ENCODE data around the gene ARHGEF16.
A peak's percentile ranks its signal among the peaks of the same experiment; 100 is the strongest.

Gene ARHGEF16

GRCh38 chr1:3504151-3504821 lies 49.8 kb downstream of the ARHGEF16 start:
- DNase-seq, result no peak

- no peak for DNase-seq
Observed at GRCh38 chr1:3504822-3505153, 50.3 kb downstream of the ARHGEF16 start.

- DNase-seq, result no peak
Observed at GRCh38 chr1:3505161-3505560, 50.7 kb downstream of the ARHGEF16 start.

- no peak for DNase-seq
Observed at GRCh38 chr1:3506041-3506440, 51.6 kb downstream of the ARHGEF16 start.

- DNase-seq, result no peak
Observed at GRCh38 chr1:3506943-3507342, 52.5 kb downstream of the ARHGEF16 start.

- DNase-seq, result no peak
Observed at GRCh38 chr1:3507636-3508275, 53.3 kb downstream of the ARHGEF16 start.

GRCh38 chr1:3508757-3509415 lies 54.4 kb downstream of the ARHGEF16 start:
- no peak for DNase-seq

GRCh38 chr1:3509721-3510120 lies 55.3 kb downstream of the ARHGEF16 start:
- DNase-seq, result no peak

GRCh38 chr1:3510136-3510955 lies 55.9 kb downstream of the ARHGEF16 start:
- DNase-seq, result no peak

- no peak for DNase-seq
Observed at GRCh38 chr1:3510956-3511250, 56.4 kb downstream of the ARHGEF16 start.

GRCh38 chr1:3511306-3511705 lies 56.8 kb downstream of the ARHGEF16 start:
- no peak for DNase-seq

GRCh38 chr1:3511856-3512255 lies 57.4 kb downstream of the ARHGEF16 start:
- no peak for DNase-seq

- no peak for DNase-seq
Observed at GRCh38 chr1:3514404-3514803, 59.9 kb downstream of the ARHGEF16 start.

- no peak for DNase-seq
Observed at GRCh38 chr1:3515272-3515671, 60.8 kb downstream of the ARHGEF16 start.

GRCh38 chr1:3515774-3516480 lies 61.5 kb downstream of the ARHGEF16 start:
- no peak for DNase-seq

- no peak for DNase-seq
Observed at GRCh38 chr1:3516481-3516869, 62.0 kb downstream of the ARHGEF16 start.

- no peak for DNase-seq
Observed at GRCh38 chr1:3516911-3517675, 62.6 kb downstream of the ARHGEF16 start.

- DNase-seq, result peak; percentile 19
Observed at GRCh38 chr1:3518256-3518655, 63.8 kb downstream of the ARHGEF16 start.

- no peak for DNase-seq
Observed at GRCh38 chr1:3518756-3519155, 64.3 kb downstream of the ARHGEF16 start.

GRCh38 chr1:3519301-3519885 lies 64.9 kb downstream of the ARHGEF16 start:
- DNase-seq, result no peak

GRCh38 chr1:3520419-3521378 lies 66.2 kb downstream of the ARHGEF16 start:
- DNase-seq, result no peak

Measured in activated gamma-delta T cell treated with Interleukin-2 at 50 U/mL for 16 hours (primary cell).